IPS-NIHi7 (cell line): Measurements from ENCODE around the gene EDARADD.

Experiments
- DNase-seq: peaks from one replicate; pipeline ENCODE4 v3.0.0; 2012; ENCODE audit warnings: mixed read lengths; ENCODE audit errors: extremely low spot score

Gene EDARADD

GRCh38 chr1:236392182-236392581, 1.9 kb upstream of the EDARADD start:
- no peak for DNase-seq

- peak; percentile 60 for DNase-seq
Observed at GRCh38 chr1:236394879-236395229, 768 bp downstream of the EDARADD start.

GRCh38 chr1:236395230-236395946, 1.3 kb downstream of the EDARADD start:
- peak; percentile 64 for DNase-seq

- no peak for DNase-seq
Observed at GRCh38 chr1:236395947-236396664, 2.0 kb downstream of the EDARADD start.

GRCh38 chr1:236396665-236397043, 2.6 kb downstream of the EDARADD start:
- DNase-seq: no peak

GRCh38 chr1:236397173-236397759, 3.2 kb downstream of the EDARADD start:
- DNase-seq: no peak

- no peak for DNase-seq
Observed at GRCh38 chr1:236398538-236398937, 4.5 kb downstream of the EDARADD start.

- DNase-seq: peak; percentile 66
Observed at GRCh38 chr1:236400061-236400603, 6.0 kb downstream of the EDARADD start.

GRCh38 chr1:236401698-236402097, 7.6 kb downstream of the EDARADD start:
- DNase-seq: no peak

- no peak for DNase-seq
Observed at GRCh38 chr1:236403905-236404696, 10.0 kb downstream of the EDARADD start.

GRCh38 chr1:236407059-236407458, 13.0 kb downstream of the EDARADD start:
- DNase-seq: no peak

GRCh38 chr1:236413688-236414087, 19.6 kb downstream of the EDARADD start:
- no peak for DNase-seq

GRCh38 chr1:236416165-236416564, 22.1 kb downstream of the EDARADD start:
- no peak for DNase-seq

- no peak for DNase-seq
Observed at GRCh38 chr1:236417336-236417735, 23.2 kb downstream of the EDARADD start.

GRCh38 chr1:236419502-236419901, 25.4 kb downstream of the EDARADD start:
- DNase-seq: no peak

GRCh38 chr1:236421022-236421421, 26.9 kb downstream of the EDARADD start:
- DNase-seq: no peak

- no peak for DNase-seq
Observed at GRCh38 chr1:236421850-236422516, 27.9 kb downstream of the EDARADD start.

GRCh38 chr1:236422517-236422876, 28.4 kb downstream of the EDARADD start:
- no peak for DNase-seq

GRCh38 chr1:236425031-236425663, 31.1 kb downstream of the EDARADD start:
- DNase-seq: no peak

GRCh38 chr1:236426215-236426614, 32.1 kb downstream of the EDARADD start:
- no peak for DNase-seq

GRCh38 chr1:236429715-236430274, 35.7 kb downstream of the EDARADD start:
- no peak for DNase-seq
